Measurements from ENCODE around the gene HMBS. TPM values are rescaled to one million over a fixed set of nuclear protein-coding genes. Genes with fewer than 3 reads are reported as not detected.

The HMBS gene
- polyA plus RNA-seq, 1 experiment = 54.9 TPM

GRCh38 chr11:119094816-119095065 is 10.1 kb downstream of the HMBS start:
- CTCF ChIA-PET = interaction anchor here (0.6 to 2.4 kb wide), 16 partner anchors 9 to 312 kb away, joined by 3 to 14 read pairs (median 4); partner anchors contain the start of genes C1QTNF5, C2CD2L, CBL and HMBS
- H3K4me3 ChIP-seq (ENCODE audit: low read depth, low read length) = peak overlapping the region; percentile 78
- H3K36me3 ChIP-seq (ENCODE audit: control insufficient read depth, insufficient read depth, low read length) = peaks cover 9% of the 10 kb centered on the region
- H3K27me3 ChIP-seq (ENCODE audit: control insufficient read depth, insufficient read depth, low read length) = no peaks in the 10 kb centered on the region
- no peak for DNase-seq (ENCODE audit: low read depth)
- peak; percentile 83 for TF ChIP-seq CTCF (IDR thresholded peaks at IDR 0.05; ENCODE audit: insufficient read depth, low read depth, low read length)
- POLR2A ChIA-PET = interaction anchor here (0.6 to 1.1 kb wide), 7 partner anchors 10 to 75 kb away, joined by 3 to 35 read pairs (median 5); partner anchors contain the start of genes C2CD2L and HMBS

GRCh38 chr11:119095066-119095880 is 10.6 kb downstream of the HMBS start:
- ChIA-PET CTCF (interaction anchor here (0.6 to 2.4 kb wide), 15 partner anchors 10 to 311 kb away, joined by 3 to 14 read pairs (median 4); partner anchors contain the start of genes C1QTNF5, C2CD2L, CBL and HMBS), POLR2A (interaction anchor here (0.6 to 1.1 kb wide), 8 partner anchors 10 to 75 kb away, joined by 3 to 35 read pairs (median 4); partner anchors contain the start of genes ABCG4, C2CD2L, HMBS and VPS11)
- no peaks in the 10 kb centered on the region for H3K27me3 ChIP-seq (ENCODE audit: control insufficient read depth, insufficient read depth, low read length)
- H3K4me3 ChIP-seq (ENCODE audit: low read depth, low read length) = peak overlapping the region; percentile 78
- H3K36me3 ChIP-seq (ENCODE audit: control insufficient read depth, insufficient read depth, low read length) = peaks cover 9% of the 10 kb centered on the region
- TF ChIP-seq CTCF (IDR thresholded peaks at IDR 0.05; ENCODE audit: insufficient read depth, low read depth, low read length) = 0 out of 2 replicates have a peak, but pooled peaks have one; percentile 3
- DNase-seq (ENCODE audit: low read depth) = peak; percentile 98

GRCh38 chr11:119099711-119100110 is 15.0 kb downstream of the HMBS start:
- peaks cover 4% of the 10 kb centered on the region for H3K36me3 ChIP-seq (ENCODE audit: control insufficient read depth, insufficient read depth, low read length)
- ChIA-PET POLR2A (no interaction called here), CTCF (interaction anchor here (1.0 to 1.2 kb wide), 2 partner anchors 13 to 97 kb away, joined by 3 read pairs; no protein-coding TSS in a partner anchor)
- no peak overlapping the region for H3K4me3 ChIP-seq (ENCODE audit: low read depth, low read length)
- no peak for TF ChIP-seq CTCF (IDR thresholded peaks at IDR 0.05; ENCODE audit: insufficient read depth, low read depth, low read length)
- no peak for DNase-seq (ENCODE audit: low read depth)
- no peaks in the 10 kb centered on the region for H3K27me3 ChIP-seq (ENCODE audit: control insufficient read depth, insufficient read depth, low read length)

- POLR2A ChIA-PET = no interaction called here
- peak; percentile 62 for TF ChIP-seq CTCF (IDR thresholded peaks at IDR 0.05; ENCODE audit: insufficient read depth, low read depth, low read length)
- Histone ChIP-seq H3K4me3 (ENCODE audit: low read depth, low read length) (peak overlapping the region; percentile 76), H3K27me3 (ENCODE audit: control insufficient read depth, insufficient read depth, low read length) (no peaks in the 10 kb centered on the region), H3K36me3 (ENCODE audit: control insufficient read depth, insufficient read depth, low read length) (peaks cover 4% of the 10 kb centered on the region)
- CTCF ChIA-PET = interaction anchor here (0.8 to 2.2 kb wide), 4 partner anchors 14 to 96 kb away, joined by 3 to 8 read pairs (median 3); no protein-coding TSS in a partner anchor
- DNase-seq (ENCODE audit: low read depth) = no peak
Measured at GRCh38 chr11:119100246-119100970, 15.7 kb downstream of the HMBS start.
